ENCODE data around the gene NR6A1. TPM values are rescaled to one million over a fixed set of nuclear protein-coding genes. Genes with fewer than 3 reads are reported as not detected.

Gene NR6A1
- total RNA-seq, 1 donor from 2014 or later: 4.0 TPM

GRCh38 chr9:124506931-124507879, 263.9 kb downstream of the NR6A1 start, which contains the start of gene NR5A1:
Gene NR5A1, minus strand, starts transcription at chr9:124507399. Its CDS starts 4,004 bp downstream, at chr9:124503395.
- Histone ChIP-seq H3K27ac (no peak within 1 kb of the TSS), H3K27me3 (peaks cover 32% of the 10 kb centered on the region), H3K36me3 (no peaks in the 10 kb centered on the region), H3K4me3 (no peak within 1 kb of the TSS), H3K4me1 (peaks cover 5% of the 10 kb centered on the region), H3K9me3 (no peaks in the 10 kb centered on the region)
- DNase-seq (no peak), ATAC-seq (peak; percentile 5)
- intact Hi-C loops (cut with DNase I): no loop called here
- TF ChIP-seq CTCF (IDR thresholded peaks at IDR 0.05): no peak

GRCh38 chr9:124506433-124506832, 264.7 kb downstream of the NR6A1 start:
- no peak overlapping the region for H3K4me3 ChIP-seq
- peaks cover 5% of the 10 kb centered on the region for H3K4me1 ChIP-seq
- H3K36me3 ChIP-seq: no peaks in the 10 kb centered on the region
- no peaks in the 10 kb centered on the region for H3K9me3 ChIP-seq
- no peak overlapping the region for H3K27ac ChIP-seq
- peaks cover 40% of the 10 kb centered on the region for H3K27me3 ChIP-seq
- intact Hi-C loops (cut with DNase I): no loop called here
- ATAC-seq (no peak), DNase-seq (no peak)
- no peak for TF ChIP-seq CTCF (IDR thresholded peaks at IDR 0.05)

GRCh38 chr9:124505901-124506346, 265.2 kb downstream of the NR6A1 start:
- Histone ChIP-seq H3K36me3 (no peaks in the 10 kb centered on the region), H3K4me1 (peaks cover 5% of the 10 kb centered on the region), H3K27ac (no peak overlapping the region), H3K27me3 (peaks cover 45% of the 10 kb centered on the region), H3K9me3 (no peaks in the 10 kb centered on the region), H3K4me3 (no peak overlapping the region)
- no peak for TF ChIP-seq CTCF (IDR thresholded peaks at IDR 0.05)
- intact Hi-C loops (cut with DNase I): no loop called here
- no peak for ATAC-seq
- DNase-seq: no peak

GRCh38 chr9:124505006-124505900, 265.9 kb downstream of the NR6A1 start:
- intact Hi-C loops (cut with DNase I): no loop called here
- no peak overlapping the region for H3K27ac ChIP-seq
- H3K27me3 ChIP-seq: peaks cover 51% of the 10 kb centered on the region
- TF ChIP-seq CTCF (IDR thresholded peaks at IDR 0.05): no peak
- peaks cover 5% of the 10 kb centered on the region for H3K4me1 ChIP-seq
- ATAC-seq (no peak), DNase-seq (no peak)
- H3K4me3 ChIP-seq: no peak overlapping the region
- no peaks in the 10 kb centered on the region for H3K9me3 ChIP-seq
- H3K36me3 ChIP-seq: no peaks in the 10 kb centered on the region

- ATAC-seq (no peak), DNase-seq (no peak)
- Histone ChIP-seq H3K27ac (no peak overlapping the region), H3K27me3 (peaks cover 55% of the 10 kb centered on the region), H3K4me1 (peaks cover 5% of the 10 kb centered on the region), H3K36me3 (no peaks in the 10 kb centered on the region), H3K4me3 (no peak overlapping the region), H3K9me3 (no peaks in the 10 kb centered on the region)
- TF ChIP-seq CTCF (IDR thresholded peaks at IDR 0.05): no peak
- intact Hi-C loops (cut with DNase I): no loop called here
Observed at GRCh38 chr9:124504530-124505005, 266.5 kb downstream of the NR6A1 start.

Data from upper lobe of right lung (tissue), 1 donor.